AG08395 (cell line): Measurements from ENCODE around the gene MAPT.
"Not testable (repeated sequence)": the region's sequence is repeated elsewhere in the genome, so short reads cannot be mapped to it uniquely, and the experiment has no call there.

Experiments used
- DNase-seq: peaks from one replicate; pipeline ENCODE4 v3.0.0; 2012; ENCODE audit warnings: mixed read lengths, low spot score

MAPT gene

GRCh38 chr17:45862127-45862526, 32.2 kb upstream of the MAPT start:
- DNase-seq = not testable (repeated sequence)

- DNase-seq = no peak
Measured at GRCh38 chr17:45863857-45864654, 30.3 kb upstream of the MAPT start.

GRCh38 chr17:45867171-45867570, 27.2 kb upstream of the MAPT start:
- DNase-seq = no peak

GRCh38 chr17:45867702-45868101, 26.7 kb upstream of the MAPT start:
- DNase-seq = no peak

GRCh38 chr17:45868276-45868675, 26.1 kb upstream of the MAPT start:
- DNase-seq = no peak

- DNase-seq = no peak
Measured at GRCh38 chr17:45869676-45870341, 24.5 kb upstream of the MAPT start.

GRCh38 chr17:45870342-45870974, 23.9 kb upstream of the MAPT start:
- DNase-seq = no peak

- DNase-seq = no peak
Measured at GRCh38 chr17:45871718-45872117, 22.6 kb upstream of the MAPT start.

GRCh38 chr17:45873728-45874127, 20.6 kb upstream of the MAPT start:
- no peak for DNase-seq

GRCh38 chr17:45874151-45874550, 20.2 kb upstream of the MAPT start:
- no peak for DNase-seq

GRCh38 chr17:45876539-45876938, 17.8 kb upstream of the MAPT start:
- DNase-seq = no peak

- no peak for DNase-seq
Measured at GRCh38 chr17:45877467-45877866, 16.9 kb upstream of the MAPT start.

GRCh38 chr17:45883063-45883462, 11.3 kb upstream of the MAPT start:
- DNase-seq = no peak

- no peak for DNase-seq
Measured at GRCh38 chr17:45886852-45887251, 7.5 kb upstream of the MAPT start.

- DNase-seq = no peak
Measured at GRCh38 chr17:45888392-45888791, 6.0 kb upstream of the MAPT start.

GRCh38 chr17:45889579-45889978, 4.8 kb upstream of the MAPT start:
- no peak for DNase-seq

GRCh38 chr17:45893725-45894021, 681 bp upstream of the MAPT start:
- DNase-seq = no peak

- DNase-seq = no peak
Measured at GRCh38 chr17:45895304-45895968, 1.1 kb downstream of the MAPT start.

- no peak for DNase-seq
Measured at GRCh38 chr17:45895969-45896785, 1.8 kb downstream of the MAPT start.

- DNase-seq = no peak
Measured at GRCh38 chr17:45896803-45897693, 2.7 kb downstream of the MAPT start.

GRCh38 chr17:45900136-45900535, 5.8 kb downstream of the MAPT start:
- DNase-seq = no peak
